ENCODE results near the gene COL4A2. TPM values are rescaled to one million over a fixed set of nuclear protein-coding genes. Genes with fewer than 3 reads are reported as not detected.
"Not testable (repeated sequence)": the region's sequence is repeated elsewhere in the genome, so short reads cannot be mapped to it uniquely, and the experiment has no call there.

Gene COL4A2
- polyA plus RNA-seq, 4 donors = 473 to 603 (median 479) TPM

DNA sequence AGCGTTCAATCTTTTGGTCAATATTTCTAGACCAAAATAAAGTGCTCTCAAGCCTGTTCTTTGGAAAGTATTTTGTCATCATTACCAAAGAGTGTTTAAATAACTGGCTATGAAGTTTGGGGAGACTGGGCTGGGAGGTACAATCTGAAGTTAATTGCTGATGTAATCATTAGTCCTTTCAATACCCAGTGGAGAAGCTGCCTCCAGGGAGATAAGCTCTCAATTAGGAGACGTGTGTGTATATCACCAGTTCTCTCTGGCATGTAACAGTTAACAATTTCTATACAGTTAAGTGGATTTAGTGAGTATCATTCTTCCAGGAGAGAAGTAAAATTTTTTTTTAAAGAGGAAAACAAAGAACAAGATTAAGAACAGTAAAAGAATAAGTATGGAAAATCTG, 1.5 kb upstream of the COL4A2 start:
- no peak for DNase-seq (ENCODE audit: low read depth in 4 of 4, low spot score in 3 of 4)

DNA sequence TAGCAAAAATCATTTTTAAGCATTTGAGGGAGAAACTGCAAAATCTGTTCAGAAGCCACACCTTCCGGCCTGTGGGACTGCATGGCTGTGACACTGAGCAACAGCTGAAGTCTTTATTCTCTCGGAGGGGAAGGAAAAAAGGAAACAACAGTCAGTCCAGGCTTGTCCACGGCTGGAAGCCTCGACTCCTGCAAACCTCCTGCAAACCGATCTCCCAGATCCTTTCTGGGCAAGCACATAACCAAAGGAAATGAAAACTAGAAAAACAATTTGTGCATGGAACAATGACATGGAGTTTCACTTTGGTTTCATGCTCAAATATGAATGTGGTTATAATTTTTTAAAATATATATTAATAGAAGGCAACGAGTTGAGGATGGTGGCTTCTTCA, 1.1 kb upstream of the COL4A2 start:
- no peak for DNase-seq (ENCODE audit: low read depth in 4 of 4, low spot score in 3 of 4)

DNA sequence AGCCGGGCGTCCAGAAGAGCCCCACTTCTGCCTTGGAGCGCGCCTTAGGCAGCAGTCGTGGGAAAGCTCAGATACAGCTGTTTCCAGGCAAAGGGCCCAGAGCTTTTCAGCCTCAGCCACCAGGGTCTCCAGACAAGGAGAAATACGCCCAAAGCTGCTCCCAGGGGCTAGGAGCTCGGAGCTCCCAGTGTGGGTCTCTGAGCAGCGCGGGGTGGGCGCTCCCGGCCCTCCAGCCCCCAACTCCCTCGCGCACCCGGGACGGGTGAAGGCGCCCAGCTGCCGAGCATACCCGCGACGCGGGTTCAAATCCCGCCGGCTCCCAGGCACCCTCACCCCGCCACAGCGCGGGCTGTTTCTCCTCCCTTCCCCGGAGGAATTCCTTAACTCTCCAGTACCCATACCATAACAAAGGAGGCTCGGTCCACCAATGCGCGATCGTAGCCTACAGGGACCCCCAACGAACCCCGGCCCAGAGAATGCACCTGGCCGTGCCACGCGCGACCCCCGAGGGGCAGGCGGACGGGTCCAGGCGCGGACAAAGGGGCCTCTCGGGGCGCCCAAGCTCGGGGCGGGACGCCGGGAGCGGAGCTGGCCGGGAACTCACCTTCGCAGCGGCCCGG, 634 bp upstream of the COL4A2 start:
- no peak for DNase-seq (ENCODE audit: low read depth in 4 of 4, low spot score in 3 of 4)

DNA sequence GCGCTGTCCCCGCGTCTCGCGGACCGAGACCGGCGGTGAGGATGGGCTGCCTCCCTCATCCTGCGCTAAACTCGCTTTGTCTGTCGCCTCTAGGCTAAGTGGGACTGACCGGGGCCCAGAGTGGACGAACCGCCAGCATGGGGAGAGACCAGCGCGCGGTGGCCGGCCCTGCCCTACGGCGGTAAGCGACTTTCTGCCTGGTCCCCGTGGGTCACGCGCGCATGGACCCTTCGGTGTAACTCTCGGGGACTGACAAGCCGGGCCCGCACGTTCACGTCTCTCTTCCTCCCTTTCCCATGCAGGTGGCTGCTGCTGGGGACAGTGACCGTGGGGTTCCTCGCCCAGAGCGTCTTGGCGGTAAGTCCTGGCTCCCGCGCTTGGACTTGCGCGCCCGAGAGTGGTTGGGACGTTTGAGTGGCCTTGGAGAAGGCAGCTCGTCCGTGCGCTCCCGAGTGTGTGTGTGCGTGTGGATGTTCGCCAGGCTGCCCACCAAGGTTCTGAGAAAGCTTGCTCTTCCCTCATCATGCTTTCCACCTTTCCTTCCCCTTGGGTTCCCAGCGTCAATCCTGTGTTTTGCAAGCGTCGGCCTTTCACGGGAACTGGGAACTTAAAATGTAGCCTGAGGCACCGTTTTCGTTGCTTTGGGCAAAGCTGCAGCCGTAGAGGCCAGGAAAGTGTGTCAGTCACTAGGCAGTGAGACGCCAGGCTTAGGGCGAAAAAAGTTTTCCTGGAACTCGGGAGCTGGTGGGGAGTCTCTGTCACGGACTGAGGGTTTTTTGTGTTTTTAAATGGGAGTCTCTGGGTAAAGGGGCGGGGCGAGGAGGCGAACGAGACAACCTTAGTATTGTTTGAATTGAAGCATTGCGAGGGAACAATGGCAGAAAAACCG, 927 bp downstream of the COL4A2 start:
- DNase-seq (ENCODE audit: low read depth in 4 of 4, low spot score in 3 of 4) = no peak

DNA sequence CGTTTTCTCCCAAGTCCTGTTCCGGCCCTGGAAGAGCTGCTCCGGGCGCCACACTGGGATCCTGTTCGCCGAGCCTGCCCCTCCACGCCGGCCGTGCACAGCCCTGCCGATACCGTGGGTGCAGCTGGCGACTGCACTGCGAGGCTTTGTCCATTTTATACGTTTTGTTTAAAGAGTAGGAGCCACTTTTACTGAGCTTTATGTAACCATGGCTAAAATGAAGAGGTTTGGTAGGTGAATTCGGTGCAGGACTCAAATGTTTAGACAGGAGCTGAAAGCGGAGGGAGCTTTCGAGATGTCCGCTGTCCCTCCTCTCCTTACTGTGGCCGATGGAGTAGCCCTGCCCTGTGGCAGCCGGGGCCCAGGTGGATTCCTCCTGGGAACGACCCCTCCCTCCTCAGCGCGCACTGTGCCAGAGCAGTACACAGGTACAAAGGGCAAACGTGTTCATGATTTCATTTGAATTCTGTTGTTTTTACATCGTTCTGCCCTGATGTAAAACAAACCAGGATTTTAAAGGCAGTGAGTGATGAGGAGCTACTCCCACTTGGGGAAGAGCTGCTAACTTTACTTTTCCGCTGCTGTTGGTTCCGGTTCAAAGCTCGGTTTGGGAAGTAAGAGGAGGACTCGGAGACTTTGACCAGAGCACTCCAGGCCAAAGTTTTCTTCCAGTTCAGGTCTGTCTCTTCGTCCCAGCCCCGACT, 1.7 kb downstream of the COL4A2 start:
- DNase-seq (ENCODE audit: low read depth in 4 of 4, low spot score in 3 of 4) = no peak

DNA sequence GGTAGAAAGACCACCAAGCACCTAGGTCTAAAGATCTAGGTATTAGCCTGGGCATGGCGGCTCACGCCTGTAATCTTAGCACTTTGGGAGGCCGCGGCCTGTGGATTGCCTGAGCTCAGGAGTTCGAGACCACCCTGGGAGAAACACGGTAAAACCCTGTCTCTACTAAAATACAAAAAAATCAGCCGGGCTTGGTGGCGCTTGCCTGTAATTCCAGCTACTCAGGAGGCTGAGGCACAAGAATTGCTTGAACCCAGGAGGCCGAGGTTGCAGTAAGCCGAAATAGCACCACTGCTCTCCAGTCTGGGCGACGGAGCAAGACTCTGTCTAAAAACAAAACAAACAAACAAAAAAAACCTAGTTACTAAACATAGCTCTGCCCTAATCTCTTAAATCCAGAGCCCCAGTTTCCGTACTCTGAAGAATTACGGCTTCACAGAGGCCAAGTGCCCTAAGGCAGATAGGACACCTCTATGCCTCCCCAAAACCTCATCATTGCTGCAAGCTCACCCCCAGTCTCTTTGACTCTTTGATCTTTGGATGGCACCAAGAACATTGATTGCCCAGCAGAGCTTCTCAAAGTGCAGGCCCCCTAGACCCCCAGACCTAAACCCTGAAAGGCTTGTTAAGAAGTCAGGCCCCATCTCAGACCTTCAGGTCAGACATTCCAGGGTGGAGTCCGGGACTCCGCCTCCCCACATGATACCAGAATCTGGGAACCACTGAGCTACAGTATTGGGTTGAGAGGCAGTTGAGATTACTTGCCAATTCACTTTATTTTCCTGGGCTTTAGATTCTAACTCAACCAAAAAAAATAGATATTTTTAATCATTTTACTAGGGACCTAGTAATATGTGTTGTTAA, 2.8 kb downstream of the COL4A2 start:
- no peak for DNase-seq (ENCODE audit: low read depth in 4 of 4, low spot score in 3 of 4)

DNA sequence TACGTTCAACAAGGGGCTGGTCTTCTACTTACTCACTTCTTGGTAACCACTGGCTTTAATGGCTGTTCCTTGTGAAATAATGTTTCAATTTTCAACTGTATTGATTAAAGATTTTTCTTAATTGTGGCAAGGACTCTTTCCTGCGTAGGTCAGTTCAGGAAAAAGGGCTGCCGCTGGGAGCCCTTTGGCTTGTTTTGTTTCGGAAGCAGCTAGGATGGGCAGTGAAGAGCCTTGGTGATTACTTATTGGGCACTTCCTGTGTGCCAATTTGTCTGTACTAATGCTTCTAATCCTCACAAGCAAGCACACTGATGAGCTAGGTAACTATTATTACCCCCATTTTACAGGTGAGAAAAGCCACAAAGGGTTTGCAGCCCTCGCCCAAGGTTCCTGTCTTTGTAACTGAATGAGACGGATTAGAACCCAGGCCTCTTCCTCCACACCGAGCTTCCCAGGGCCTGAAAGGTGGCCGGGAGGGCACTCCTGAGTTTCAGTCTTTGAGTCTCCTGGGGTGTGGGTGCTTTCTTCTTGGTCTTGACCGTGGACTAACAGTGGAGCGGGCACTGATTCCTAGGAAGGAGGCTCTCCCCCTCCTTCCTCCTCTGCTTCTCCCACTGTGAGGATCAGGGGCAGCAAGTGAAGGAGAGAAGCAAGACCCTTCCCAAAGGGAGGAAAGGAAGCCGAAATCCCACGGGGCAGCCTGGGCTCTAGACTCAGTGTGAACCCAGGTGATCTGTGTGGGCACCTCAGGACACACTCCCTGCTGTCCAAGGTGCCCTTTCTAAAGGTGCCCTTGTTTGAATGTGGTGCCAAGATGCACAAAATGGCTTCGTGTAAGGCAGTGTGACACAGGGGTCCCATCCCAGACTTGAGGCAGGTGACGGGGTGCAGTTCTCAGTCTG, 3.7 kb downstream of the COL4A2 start:
- DNase-seq (ENCODE audit: low read depth in 4 of 4, low spot score in 3 of 4) = no peak

DNA sequence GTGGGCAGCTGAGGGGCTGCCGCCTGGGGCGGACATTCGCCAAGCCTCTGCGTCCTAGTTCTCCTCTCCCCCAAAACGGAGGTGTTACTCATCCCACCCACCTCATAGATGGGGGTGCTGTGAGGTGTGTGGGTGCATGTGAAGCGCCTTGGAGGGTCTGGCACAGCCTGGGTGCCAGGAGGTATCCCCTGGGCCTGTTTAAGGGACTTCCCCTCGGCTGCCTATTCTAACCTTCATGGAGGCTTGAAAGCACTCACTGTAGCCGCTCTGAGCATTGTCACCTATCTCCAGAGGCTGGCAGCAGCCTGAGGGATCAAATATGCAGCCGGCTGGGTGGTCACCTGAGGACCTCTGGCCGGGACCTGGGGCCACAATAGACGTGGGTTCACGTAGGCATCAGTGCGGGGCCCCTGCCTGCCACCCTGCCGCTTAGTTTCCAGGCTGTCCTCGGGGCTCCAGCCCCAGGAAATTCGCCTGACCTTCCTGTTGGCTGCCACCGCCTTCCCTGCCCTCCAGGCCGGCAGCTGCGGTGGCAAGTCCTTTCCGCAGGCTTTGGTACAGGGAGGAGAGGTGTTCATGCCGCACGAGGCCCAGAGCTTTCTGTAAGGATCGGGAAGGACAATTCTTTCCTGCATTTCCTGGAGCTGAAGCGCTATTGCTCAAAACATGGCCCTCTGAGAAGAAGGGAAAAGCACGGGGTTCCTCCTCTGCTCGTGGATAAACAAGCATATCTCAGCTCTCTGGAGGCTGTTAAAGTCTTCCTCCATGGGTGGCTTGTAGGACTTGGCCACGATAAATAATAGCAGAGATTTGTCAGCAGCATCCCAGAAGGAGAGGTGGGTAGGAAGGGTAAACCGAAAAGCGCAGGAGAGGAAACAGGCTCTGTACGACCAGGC, 4.6 kb downstream of the COL4A2 start:
- no peak for DNase-seq (ENCODE audit: low read depth in 4 of 4, low spot score in 3 of 4)

DNA sequence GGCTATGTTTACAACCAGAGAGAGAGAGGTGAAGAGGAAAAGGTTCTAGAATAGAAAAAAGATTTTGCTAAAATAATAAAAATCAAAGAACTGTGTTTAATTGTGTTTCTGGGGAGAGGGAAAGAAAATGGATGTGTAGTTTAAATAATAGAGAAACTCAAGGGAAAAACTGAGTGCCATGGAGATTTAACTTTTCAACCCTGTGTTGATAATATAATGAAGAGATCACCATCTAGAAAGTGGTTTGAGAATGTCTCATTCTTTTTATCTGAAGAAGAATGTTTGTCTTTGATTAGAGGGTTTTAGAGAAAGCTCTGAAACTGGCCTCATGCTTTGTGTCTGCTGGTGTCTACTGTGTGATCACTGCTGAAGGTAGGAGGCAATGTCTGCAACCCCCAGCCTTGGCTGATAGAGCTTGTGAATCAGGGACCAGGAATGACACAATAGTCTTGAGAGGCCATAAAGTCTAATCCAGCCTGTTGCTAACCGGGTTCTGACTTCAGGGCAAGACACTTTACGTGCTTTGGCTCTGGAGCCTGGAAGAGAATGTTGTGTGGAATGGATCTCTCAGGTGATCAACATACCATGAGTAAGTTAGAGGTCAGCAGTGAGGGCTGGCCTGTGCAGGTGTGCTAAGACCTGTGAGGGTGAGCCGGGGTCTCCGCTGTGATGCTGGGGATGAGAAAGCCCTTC, 5.4 kb downstream of the COL4A2 start:
- no peak for DNase-seq (ENCODE audit: low read depth in 4 of 4, low spot score in 3 of 4)

DNA sequence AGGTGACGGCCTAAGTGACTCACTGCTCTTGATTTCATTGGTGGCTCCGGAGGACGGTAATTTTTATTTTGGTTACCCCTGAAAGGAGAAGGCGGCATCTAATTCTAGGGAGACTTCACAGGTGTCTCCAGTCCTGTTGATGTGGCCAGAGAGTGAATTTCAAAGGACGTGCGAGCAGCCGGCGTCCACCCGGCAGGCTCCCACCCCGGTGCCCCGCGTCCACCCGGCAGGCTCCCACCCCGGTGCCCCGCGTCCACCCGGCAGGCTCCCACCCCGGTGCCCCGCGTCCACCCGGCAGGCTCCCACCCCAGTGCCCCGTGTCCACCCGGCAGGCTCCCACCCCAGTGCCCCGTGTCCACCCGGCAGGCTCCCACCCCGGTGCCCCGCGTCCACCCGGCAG, 6.2 kb downstream of the COL4A2 start:
- not testable (repeated sequence) for DNase-seq (ENCODE audit: low read depth in 4 of 4, low spot score in 3 of 4)

DNA sequence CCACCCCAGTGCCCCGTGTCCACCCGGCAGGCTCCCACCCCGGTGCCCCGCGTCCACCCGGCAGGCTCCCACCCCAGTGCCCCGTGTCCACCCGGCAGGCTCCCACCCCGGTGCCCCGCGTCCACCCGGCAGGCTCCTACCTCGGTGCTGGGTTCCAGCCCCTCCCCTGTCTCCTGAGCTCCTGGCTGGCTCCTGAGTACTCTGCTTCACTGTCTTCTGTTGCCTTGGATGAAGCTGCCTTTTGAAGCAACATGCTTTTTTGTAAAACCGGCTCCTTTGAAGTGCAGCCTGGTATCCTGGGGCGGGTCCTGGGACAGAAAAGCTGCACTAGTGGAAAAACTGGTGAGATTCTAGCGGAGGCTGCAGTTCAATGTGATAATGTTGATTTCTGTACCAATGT, 6.6 kb downstream of the COL4A2 start:
- DNase-seq (ENCODE audit: low read depth in 4 of 4, low spot score in 3 of 4) = not testable (repeated sequence)

DNA sequence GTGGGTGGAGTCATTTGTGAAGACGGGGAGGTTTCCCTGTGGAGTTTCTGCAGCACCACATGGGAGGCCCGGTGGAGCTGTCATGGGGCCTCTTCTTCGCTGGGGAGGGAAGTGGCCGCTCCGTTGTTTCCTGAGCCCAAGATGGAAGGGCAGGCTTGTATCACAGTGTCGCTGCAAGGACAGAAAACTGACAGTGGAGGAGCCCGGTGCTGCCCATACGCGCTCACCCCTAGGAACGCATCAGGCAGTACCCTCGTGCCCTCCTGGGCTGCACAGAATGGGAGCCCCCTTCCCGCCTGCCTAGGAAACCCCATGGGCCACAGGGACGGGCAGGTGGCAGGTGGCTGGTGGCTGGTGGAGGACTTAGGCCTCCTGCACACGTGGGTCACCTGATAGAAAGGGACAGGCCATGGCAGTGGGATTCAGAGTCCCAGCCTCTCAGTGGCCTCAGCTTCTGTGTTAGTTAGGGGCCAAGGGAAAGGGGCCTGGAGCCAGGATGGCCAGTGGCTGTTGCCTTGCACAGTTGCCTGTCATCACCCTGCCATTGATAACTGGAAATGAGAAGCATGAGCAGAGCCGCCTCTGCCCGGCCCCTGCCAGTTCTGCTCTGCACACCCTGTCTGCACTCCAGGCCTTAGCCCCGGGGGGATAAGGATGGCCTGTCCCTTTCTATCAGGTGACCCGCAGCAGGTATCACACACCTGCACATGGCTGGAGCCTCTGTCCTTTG, 7.6 kb downstream of the COL4A2 start:
- DNase-seq (ENCODE audit: low read depth in 4 of 4, low spot score in 3 of 4) = no peak

DNA sequence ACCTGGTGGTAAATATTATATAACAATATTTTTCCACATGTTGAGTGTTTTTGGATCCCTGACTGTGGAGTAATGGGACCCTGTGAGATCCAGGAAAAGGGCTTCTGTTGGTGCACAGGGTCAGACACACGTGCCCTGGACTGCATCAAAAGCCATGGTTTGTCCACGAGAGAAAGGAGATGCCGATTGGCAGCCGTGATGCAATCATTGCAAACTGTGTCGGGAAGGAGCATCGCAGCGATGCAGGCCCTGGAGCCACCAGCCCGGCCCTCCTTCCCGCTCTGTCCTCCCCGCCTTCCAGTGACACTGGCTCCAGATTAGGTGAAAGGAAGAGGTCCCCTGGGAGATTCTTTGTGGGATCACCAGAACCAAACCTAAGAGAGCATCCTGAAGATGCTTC, 9.1 kb downstream of the COL4A2 start:
- no peak for DNase-seq (ENCODE audit: low read depth in 4 of 4, low spot score in 3 of 4)

DNA sequence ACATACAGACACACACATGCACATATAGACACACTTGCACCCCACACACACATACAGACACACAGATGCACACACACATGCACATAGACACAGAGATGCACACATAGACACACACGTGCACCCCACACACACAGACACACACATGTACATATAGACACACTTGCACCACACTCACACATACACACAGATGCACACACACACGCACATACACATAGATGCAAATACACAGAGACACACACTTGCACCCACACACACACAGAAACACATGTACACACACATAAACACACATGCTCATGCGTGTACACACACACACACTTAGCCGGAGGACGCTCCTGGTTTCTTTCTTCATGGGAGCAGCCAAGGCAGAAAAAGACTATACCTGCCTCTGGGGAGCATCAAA, 10.0 kb downstream of the COL4A2 start:
- no peak for DNase-seq (ENCODE audit: low read depth in 4 of 4, low spot score in 3 of 4)

DNA sequence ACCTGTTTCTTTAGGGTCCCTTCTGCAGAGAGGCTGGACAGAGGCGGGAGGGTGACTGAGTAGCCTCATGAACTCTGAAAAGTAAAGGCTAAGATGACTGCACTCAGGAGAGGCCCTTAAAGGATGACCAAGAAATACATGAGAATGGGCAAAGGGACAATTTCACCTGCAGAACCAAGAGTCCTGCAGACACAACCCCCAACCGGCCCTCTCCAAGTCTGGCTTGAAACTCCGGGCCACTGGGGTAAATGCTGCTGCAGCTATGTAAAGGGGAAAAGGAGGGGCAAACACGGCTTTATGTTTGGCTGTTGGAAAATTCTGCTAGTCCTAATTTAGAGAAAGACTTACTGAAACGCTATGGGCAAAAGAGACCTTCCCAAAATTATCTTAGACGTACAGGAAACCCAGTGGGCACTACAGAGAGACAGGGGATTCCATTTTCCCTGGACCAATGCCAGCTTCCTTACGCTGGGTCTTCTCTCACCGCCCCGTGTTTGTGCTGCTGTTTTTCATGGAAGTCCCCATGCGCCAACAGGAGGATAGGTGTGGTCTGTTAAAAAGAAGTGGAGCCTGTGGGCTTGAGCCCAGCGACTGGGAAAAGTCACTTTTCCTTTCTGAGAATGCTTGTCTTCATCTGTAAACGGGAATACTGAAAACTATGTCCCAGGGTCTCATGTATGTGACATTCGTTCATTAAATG, 10.6 kb downstream of the COL4A2 start:
- DNase-seq (ENCODE audit: low read depth in 4 of 4, low spot score in 3 of 4) = no peak

DNA sequence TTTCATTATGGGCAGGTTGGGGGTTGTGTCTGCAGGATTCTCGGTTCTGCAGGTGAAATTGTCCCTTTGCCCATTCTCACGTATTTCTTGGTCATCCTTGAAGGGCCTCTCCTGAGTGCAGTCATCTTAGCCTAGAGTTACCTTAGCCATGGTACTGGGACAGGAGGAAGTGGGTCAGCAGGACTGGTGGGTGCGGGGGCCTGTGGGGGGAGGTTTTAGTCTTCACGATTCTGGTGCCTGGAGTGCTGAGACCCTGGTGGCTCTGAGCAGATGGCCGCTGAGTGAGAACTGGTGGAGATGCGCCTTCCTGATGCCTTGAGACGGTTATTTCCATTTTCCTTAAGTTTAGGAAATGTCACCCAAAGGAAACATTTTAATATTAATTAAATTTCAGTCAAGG, 11.8 kb downstream of the COL4A2 start:
- DNase-seq (ENCODE audit: low read depth in 4 of 4, low spot score in 3 of 4) = no peak

DNA sequence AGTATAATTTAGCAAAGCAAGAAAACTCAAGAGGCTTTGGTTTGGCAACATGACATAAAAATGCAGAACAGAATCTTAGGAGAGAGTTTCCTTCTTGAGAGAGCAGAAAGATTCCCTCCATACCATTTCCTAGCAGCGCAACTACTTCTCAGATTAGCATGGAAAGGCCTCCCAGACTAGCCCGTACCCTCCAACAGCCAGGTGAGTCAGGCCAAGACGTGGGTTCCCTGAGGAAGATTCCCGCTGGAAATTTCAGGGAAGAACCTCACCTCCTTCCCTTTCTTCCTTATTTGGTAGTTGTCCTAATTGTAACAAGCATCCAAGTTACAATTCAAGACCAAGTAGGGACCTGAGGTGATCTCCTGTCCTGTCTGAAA, 12.3 kb downstream of the COL4A2 start:
- no peak for DNase-seq (ENCODE audit: low read depth in 4 of 4, low spot score in 3 of 4)

All from right renal pelvis (tissue), 4 donors.